Neutrophil (primary cell): ENCODE measurements around the gene EGLN2.

Experiments
- H3K27ac ChIP-seq: fragments of 200-600 bp; sonication (generic); 2 replicates; pipeline ENCODE4 v1.5.1; 2016; ENCODE audit warnings: mild to moderate bottlenecking, moderate library complexity
- H3K27me3 ChIP-seq: fragments of 200-600 bp; sonication (generic); 2 replicates; pipeline ENCODE4 v1.6.0; 2016; ENCODE audit warnings: mild to moderate bottlenecking
- H3K36me3 ChIP-seq: fragments of 200-600 bp; sonication (generic); 2 replicates; pipeline ENCODE4 v1.5.1; 2017
- H3K4me1 ChIP-seq, 2 experiments: fragments of 200-600 bp in 1 of 2; sonication (generic) in 1 of 2; 1 replicate in 1 of 2; 2 replicates in 1 of 2; pipeline versions ENCODE4 v1.5.1 to v1.6.1; 2013 to 2016; ENCODE audit warnings: low read depth in 1 of 2, low read length in 1 of 2, mild to moderate bottlenecking in 1 of 2, moderate library complexity in 1 of 2; ENCODE audit not compliant: control insufficient read depth in 1 of 2, insufficient read depth in 1 of 2
- H3K4me3 ChIP-seq, 2 experiments: fragments of 200-600 bp in 1 of 2; sonication (generic) in 1 of 2; 1 replicate in 1 of 2; 2 replicates in 1 of 2; pipeline ENCODE4 v1.5.1; 2013 to 2016; ENCODE audit warnings: low read depth in 1 of 2, low read length in 1 of 2, mild to moderate bottlenecking in 1 of 2, moderate library complexity in 1 of 2
- H3K9me3 ChIP-seq: fragments of 200-600 bp; sonication (generic); 2 replicates; pipeline ENCODE4 v1.5.1; 2016
- TF ChIP-seq, protein P1 (sequence below): fragments of 200-600 bp; sonication (generic); IDR thresholded peaks from 2 replicates; pipeline ENCODE4 v1.5.1; 2016; ENCODE audit warnings: antibody characterized with exemption

Gene EGLN2

DNA sequence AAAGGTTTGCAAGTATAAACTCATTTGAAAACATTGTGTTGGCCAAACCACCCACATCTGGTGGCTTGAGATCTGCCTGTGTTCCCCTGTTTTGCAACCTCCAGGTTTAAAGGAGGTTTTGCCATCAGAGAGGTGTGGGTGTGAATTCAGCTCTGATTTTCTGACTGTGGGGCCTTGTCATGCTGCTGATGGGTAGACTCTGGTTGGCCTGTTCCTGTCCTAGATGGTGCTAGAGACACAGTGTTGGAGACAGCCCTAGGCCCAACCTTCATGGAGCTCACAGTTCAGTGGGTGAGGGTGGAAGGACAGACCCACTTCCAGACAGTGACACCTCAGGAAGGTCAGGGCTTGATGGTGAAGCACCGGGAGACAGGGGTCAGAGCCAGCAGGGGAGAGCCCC lies 13.5 kb upstream of the EGLN2 start:
- Histone ChIP-seq H3K36me3 (peaks cover 74% of the 10 kb centered on the region), H3K4me3 (no peak overlapping the region), H3K4me1 (no peaks in the 10 kb centered on the region), H3K27me3 (no peaks in the 10 kb centered on the region), H3K9me3 (no peaks in the 10 kb centered on the region), H3K27ac (no peak overlapping the region)
- TF ChIP-seq, protein P1, sequence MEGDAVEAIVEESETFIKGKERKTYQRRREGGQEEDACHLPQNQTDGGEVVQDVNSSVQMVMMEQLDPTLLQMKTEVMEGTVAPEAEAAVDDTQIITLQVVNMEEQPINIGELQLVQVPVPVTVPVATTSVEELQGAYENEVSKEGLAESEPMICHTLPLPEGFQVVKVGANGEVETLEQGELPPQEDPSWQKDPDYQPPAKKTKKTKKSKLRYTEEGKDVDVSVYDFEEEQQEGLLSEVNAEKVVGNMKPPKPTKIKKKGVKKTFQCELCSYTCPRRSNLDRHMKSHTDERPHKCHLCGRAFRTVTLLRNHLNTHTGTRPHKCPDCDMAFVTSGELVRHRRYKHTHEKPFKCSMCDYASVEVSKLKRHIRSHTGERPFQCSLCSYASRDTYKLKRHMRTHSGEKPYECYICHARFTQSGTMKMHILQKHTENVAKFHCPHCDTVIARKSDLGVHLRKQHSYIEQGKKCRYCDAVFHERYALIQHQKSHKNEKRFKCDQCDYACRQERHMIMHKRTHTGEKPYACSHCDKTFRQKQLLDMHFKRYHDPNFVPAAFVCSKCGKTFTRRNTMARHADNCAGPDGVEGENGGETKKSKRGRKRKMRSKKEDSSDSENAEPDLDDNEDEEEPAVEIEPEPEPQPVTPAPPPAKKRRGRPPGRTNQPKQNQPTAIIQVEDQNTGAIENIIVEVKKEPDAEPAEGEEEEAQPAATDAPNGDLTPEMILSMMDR = no peak

DNA sequence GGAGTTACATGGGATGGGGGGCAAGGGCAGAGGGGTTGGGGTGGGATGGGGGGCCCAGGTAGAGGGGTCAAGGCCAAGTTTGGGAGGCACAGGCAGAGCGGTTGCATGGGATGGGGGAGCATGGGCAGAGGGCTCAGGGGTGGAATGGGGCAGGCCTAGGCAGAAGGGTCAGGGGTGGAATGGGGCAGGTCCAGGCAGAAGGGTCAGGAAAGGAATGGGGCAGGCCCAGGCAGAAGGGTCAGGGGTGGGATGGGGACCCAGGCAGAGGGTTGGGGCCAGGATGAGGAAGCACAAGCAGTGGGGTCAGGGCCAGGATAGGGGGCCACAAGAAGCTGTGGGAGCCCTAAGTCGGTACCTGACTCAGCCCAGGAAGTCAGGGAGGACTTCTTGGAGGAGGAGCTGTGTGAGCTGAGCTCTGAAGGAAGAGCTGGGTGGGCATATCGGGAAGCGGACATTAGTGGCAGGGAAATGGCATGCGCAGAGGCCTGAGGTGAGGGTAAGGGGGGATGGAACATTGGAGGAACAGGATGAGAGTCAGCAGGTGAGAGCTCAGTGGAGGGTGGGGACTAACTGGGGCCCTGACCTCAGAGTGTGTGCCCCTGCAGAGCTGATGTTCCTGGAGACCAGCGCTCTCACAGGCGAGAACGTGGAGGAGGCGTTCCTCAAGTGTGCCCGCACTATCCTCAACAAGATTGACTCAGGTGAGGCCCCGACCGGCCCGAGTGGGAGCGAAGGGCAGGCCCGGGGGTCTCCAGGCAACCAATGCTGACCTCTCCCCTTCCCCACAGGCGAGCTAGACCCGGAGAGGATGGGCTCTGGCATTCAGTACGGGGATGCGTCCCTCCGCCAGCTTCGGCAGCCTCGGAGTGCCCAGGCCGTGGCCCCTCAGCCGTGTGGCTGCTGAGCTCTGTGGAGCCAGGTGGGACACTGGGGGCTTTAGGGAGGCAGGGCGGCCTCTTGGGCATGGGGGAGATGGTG lies 12.6 kb upstream of the EGLN2 start:
- TF ChIP-seq, protein P1 = no peak
- Histone ChIP-seq H3K4me1 (no peaks in the 10 kb centered on the region), H3K27me3 (no peaks in the 10 kb centered on the region), H3K9me3 (no peaks in the 10 kb centered on the region), H3K36me3 (peaks cover 79% of the 10 kb centered on the region), H3K27ac (no peak overlapping the region), H3K4me3 (no peak overlapping the region)

DNA sequence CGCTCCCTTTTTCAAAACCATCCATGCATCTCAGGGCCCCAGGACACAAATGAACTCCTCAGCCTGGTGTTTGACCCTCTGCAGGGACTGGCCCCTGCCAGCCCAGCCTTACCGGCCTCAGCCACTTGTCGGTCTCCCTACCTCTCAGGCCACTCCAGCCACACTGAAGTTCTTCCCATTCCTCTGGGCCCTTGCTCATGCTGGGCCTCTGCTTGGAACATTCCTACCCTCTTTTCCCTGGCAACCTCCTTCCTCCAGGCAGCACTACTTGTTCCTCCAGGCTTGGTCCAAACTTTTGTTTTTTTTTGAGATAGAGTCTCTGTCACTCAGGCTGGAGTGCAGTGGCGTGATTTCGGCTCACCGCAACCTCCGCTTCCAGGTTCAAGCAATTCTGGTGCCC lies 7.6 kb upstream of the EGLN2 start:
- no peaks in the 10 kb centered on the region for H3K4me1 ChIP-seq
- H3K9me3 ChIP-seq = no peaks in the 10 kb centered on the region
- TF ChIP-seq, protein P1 = no peak
- H3K27me3 ChIP-seq = no peaks in the 10 kb centered on the region
- H3K27ac ChIP-seq = no peak overlapping the region
- peaks cover 68% of the 10 kb centered on the region for H3K36me3 ChIP-seq
- H3K4me3 ChIP-seq = no peak overlapping the region

DNA sequence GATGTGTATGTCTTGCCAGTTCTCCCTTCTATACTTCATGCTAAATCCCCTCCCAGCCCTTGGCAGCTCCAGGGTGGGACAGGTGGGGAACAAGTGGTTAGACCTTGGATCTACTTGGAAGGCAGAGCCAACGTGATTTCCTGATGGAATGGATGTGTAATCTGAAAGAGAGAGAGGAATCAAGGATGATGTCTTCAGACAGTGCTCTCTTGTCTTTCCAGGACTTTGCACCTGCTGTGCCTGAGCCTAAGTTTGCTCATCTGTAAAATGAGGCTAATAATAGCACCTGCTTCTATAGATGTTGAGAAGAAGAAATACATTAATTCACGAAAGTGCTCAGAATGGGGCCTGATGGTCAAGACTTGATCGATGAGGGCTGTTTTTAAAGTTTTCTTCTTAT lies 7.0 kb upstream of the EGLN2 start:
- no peaks in the 10 kb centered on the region for H3K9me3 ChIP-seq
- H3K27me3 ChIP-seq = no peaks in the 10 kb centered on the region
- TF ChIP-seq, protein P1 = no peak
- no peak overlapping the region for H3K27ac ChIP-seq
- H3K4me1 ChIP-seq = no peaks in the 10 kb centered on the region
- no peak overlapping the region for H3K4me3 ChIP-seq
- H3K36me3 ChIP-seq = peaks cover 65% of the 10 kb centered on the region

DNA sequence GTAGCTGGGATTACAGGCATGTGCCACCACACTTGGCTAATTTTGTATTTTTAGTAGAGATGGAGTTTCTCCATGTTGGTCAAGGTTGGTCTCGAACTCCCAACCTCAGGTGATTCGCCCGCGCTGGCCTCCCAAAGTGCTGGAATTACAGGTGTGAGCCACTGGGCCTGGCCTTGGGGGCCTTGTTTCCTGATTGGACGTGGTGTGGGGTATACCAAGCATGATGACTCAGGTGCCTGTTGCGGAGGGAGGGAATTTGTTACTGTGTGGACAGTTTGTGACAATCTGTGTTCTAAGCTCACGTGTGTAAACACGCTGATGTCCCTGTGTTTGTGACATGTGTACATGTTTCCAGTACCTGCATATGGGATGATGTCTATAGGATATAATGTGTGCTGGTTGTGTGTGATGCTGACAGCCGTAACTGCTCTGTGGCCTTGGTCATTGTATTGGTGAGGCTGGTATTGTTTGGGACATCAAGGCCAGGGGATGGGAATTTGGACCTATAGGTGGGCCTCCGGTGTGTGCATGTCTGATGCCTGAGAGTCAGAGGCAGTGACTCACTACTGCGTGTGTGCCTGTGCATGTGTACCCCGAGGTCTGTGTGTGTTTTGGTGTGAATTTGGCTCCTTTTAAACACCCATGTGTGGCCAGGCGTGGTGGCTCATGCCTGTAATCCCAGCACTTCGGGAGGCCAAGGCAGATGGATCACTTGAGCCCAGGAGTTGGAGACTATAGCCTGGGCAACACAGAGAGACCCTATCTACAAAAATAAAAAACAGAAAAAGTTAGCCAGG lies 1.6 kb upstream of the EGLN2 start:
- Histone ChIP-seq H3K4me1 (peaks cover 34 to 38% of the 10 kb centered on the region in 2 experiments), H3K27ac (peak overlapping the region; percentile 96), H3K9me3 (no peaks in the 10 kb centered on the region), H3K4me3 (peak overlapping the region in 1 of 2 experiments; percentile 81), H3K36me3 (peaks cover 46% of the 10 kb centered on the region), H3K27me3 (no peaks in the 10 kb centered on the region)
- TF ChIP-seq, protein P1 = no peak
